Measurements from ENCODE around the gene ARPC2. TPM values are rescaled to one million over a fixed set of nuclear protein-coding genes. Genes with fewer than 3 reads are reported as not detected.

Gene ARPC2
- total RNA-seq, 2 experiments from 2014 or later: 708 to 729 TPM

DNA sequence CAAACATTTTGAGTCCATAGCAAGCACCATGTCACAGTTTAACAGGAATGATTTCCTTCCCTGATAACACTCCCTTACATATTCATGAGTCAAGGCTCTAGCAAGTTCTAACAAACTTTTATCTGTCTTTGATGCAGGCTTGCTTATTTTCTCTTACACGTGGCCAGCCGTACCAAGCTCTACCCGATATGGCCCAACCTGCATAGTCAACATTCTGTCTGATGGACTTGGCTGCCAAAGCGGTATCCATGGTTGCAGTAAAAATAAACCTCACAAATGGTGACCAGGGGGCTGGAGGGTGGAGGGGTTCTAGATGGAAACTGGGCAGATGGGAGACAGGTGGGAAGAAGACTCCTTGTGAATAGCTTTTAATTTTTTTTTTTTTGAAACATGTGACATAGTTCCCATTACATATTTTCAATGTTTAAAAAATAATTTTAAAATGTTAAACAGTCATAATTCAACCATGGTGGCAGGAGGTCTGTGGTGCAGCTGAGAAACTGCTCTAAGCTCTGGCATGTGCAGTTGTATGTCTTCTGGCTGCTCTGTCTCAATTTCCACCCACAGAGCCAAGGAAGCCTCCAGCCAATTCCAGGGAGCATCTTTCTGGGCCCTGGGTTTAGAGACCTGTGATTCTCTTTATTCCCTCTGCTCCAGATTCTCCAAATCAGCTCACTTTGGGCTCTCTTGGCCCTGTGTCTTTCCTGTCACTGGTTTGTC is 29.5 kb upstream of the ARPC2 start:
- ChIA-PET POLR2A (interaction anchor here (0.5 kb wide), 1 partner anchor 20 kb away, joined by 4 read pairs; no protein-coding TSS in a partner anchor), CTCF (interaction anchor here (0.6 to 1.5 kb wide), 5 partner anchors 16 to 99 kb away, joined by 3 to 6 read pairs (median 3); no protein-coding TSS in a partner anchor)
- Mint-ChIP-seq H3K27ac (no peak overlapping the region), H3K4me1 (peaks cover 10% of the 10 kb centered on the region), H3K4me3 (no peak overlapping the region), H3K36me3 (ENCODE audit: low read depth) (no peaks in the 10 kb centered on the region), H3K9me3 (no peaks in the 10 kb centered on the region), H3K27me3 (no peaks in the 10 kb centered on the region)
- no peak for DNase-seq

- DNase-seq: no peak
- H3K4me3 Mint-ChIP-seq: no peak overlapping the region
- ChIA-PET POLR2A (no interaction called here), CTCF (interaction anchor here (1.2 kb wide), 1 partner anchor 69 kb away, joined by 3 read pairs; no protein-coding TSS in a partner anchor)
- H3K9me3 Mint-ChIP-seq: no peaks in the 10 kb centered on the region
- H3K27me3 Mint-ChIP-seq: peaks cover 2% of the 10 kb centered on the region
- peaks cover 10% of the 10 kb centered on the region for H3K4me1 Mint-ChIP-seq
- H3K36me3 Mint-ChIP-seq (ENCODE audit: low read depth): no peaks in the 10 kb centered on the region
- H3K27ac Mint-ChIP-seq: no peak overlapping the region
Measured at GRCh38 chr2:218188528-218188927, 28.5 kb upstream of the ARPC2 start.

DNA sequence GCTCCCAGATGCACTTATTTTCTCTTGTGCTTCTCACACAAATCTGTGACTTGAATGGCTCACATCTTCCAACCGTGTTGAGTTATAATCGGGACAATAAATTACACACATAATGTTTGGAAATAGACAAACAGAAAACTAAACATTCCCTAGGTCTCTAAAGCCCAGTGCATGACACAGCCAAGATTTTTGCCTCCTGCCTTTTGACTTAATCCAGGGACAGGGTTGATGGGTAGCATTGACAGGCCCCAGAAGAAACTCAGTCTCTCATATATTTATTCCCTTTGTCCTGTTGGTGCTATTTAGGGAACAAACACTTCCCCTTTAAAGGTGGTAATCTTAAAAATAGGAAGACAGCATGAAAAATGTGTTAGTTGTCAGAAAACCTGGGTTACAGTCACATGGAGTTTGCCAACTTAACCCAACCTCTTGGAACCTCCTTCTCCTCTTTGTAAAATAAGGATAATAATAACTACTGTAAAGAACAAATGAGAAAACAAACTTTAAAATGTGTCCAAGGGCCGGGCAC is 24.0 kb upstream of the ARPC2 start:
- POLR2A ChIA-PET: no interaction called here

GRCh38 chr2:218193701-218194100 is 23.3 kb upstream of the ARPC2 start:
- H3K4me3 Mint-ChIP-seq: no peak overlapping the region
- ChIA-PET CTCF (no interaction called here), POLR2A (no interaction called here)
- no peaks in the 10 kb centered on the region for H3K9me3 Mint-ChIP-seq
- no peak overlapping the region for H3K27ac Mint-ChIP-seq
- peaks cover 14% of the 10 kb centered on the region for H3K27me3 Mint-ChIP-seq
- H3K4me1 Mint-ChIP-seq: no peaks in the 10 kb centered on the region
- no peaks in the 10 kb centered on the region for H3K36me3 Mint-ChIP-seq (ENCODE audit: low read depth)
- DNase-seq: no peak

More for the DNA sequence above, 24.0 kb upstream of the ARPC2 start:
- H3K4me3 Mint-ChIP-seq: no peak overlapping the region
- H3K27me3 Mint-ChIP-seq: peaks cover 10% of the 10 kb centered on the region
- no peaks in the 10 kb centered on the region for H3K4me1 Mint-ChIP-seq
- DNase-seq: no peak
- CTCF ChIA-PET: interaction anchor here (1.6 kb wide), 1 partner anchor 65 kb away, joined by 4 read pairs; no protein-coding TSS in a partner anchor
- no peak overlapping the region for H3K27ac Mint-ChIP-seq
- no peaks in the 10 kb centered on the region for H3K36me3 Mint-ChIP-seq (ENCODE audit: low read depth)
- no peaks in the 10 kb centered on the region for H3K9me3 Mint-ChIP-seq

- H3K4me3 Mint-ChIP-seq: no peak overlapping the region
- CTCF ChIA-PET: no interaction called here
- DNase-seq: no peak
- H3K27me3 Mint-ChIP-seq: peaks cover 19% of the 10 kb centered on the region
- H3K9me3 Mint-ChIP-seq: no peaks in the 10 kb centered on the region
- no peaks in the 10 kb centered on the region for H3K36me3 Mint-ChIP-seq (ENCODE audit: low read depth)
- POLR2A ChIA-PET: no interaction called here
- no peaks in the 10 kb centered on the region for H3K4me1 Mint-ChIP-seq
- H3K27ac Mint-ChIP-seq: no peak overlapping the region
Measured at GRCh38 chr2:218194880-218195279, 22.1 kb upstream of the ARPC2 start.

- peaks cover 3% of the 10 kb centered on the region for H3K4me1 Mint-ChIP-seq
- POLR2A ChIA-PET: no interaction called here
- H3K4me3 Mint-ChIP-seq: no peak overlapping the region
- H3K9me3 Mint-ChIP-seq: no peaks in the 10 kb centered on the region
- no peaks in the 10 kb centered on the region for H3K36me3 Mint-ChIP-seq (ENCODE audit: low read depth)
- DNase-seq: no peak
- peaks cover 23% of the 10 kb centered on the region for H3K27me3 Mint-ChIP-seq
- CTCF ChIA-PET: no interaction called here
- H3K27ac Mint-ChIP-seq: no peak overlapping the region
Measured at GRCh38 chr2:218196974-218197373, 20.0 kb upstream of the ARPC2 start.

DNA sequence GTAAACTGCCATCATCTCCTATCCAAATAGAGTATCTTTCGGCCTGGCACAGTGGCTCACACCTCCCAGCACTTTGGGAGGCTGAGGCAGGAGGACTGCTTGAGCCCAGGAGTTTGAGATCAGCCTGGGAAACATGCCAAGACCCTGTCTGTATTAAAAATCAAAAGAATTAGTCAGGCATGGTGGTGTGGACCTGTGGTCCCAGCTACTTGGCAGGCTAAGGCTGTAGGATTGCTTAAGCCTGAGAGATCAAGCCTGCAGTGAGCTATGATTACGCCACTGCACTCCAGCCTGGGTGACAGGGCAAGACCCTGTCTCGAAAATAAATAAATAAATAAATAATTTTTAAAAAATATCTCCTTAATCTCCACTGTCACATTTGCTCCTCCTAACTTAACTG is 14.7 kb upstream of the ARPC2 start:
- ChIA-PET CTCF (interaction anchor here (0.7 kb wide), 1 partner anchor 23 kb away, joined by 3 read pairs; no protein-coding TSS in a partner anchor), POLR2A (no interaction called here)
- no peak for DNase-seq
- Mint-ChIP-seq H3K4me1 (peaks cover 3% of the 10 kb centered on the region), H3K36me3 (ENCODE audit: low read depth) (no peaks in the 10 kb centered on the region), H3K27ac (no peak overlapping the region), H3K27me3 (peaks cover 17% of the 10 kb centered on the region), H3K4me3 (no peak overlapping the region), H3K9me3 (no peaks in the 10 kb centered on the region)

DNA sequence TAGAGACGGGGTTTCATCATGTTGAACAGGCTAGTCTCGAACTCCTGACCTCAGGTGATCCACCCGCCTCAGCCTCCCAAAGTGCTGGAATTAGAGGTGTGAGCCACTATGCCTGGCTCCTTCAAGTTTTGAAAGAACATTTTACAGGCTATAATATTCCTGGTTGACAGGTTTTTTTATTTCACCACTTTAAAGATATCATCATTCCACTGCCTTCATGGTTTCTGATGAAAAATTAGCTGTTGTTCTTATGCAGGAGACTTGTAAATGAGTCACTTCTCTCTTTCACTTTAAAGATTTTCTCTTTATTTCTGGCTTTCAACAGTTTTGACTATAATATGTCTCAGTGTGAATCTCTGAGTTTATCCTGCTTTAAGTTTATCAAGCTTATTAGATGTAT is 7.9 kb upstream of the ARPC2 start:
- CTCF ChIA-PET: interaction anchor here (0.6 to 1.2 kb wide), 2 partner anchors 21 to 695 kb away, joined by 3 read pairs; no protein-coding TSS in a partner anchor
- peaks cover 2% of the 10 kb centered on the region for H3K4me1 Mint-ChIP-seq
- peaks cover 2% of the 10 kb centered on the region for H3K36me3 Mint-ChIP-seq (ENCODE audit: low read depth)
- no peak overlapping the region for H3K27ac Mint-ChIP-seq
- H3K9me3 Mint-ChIP-seq: peaks cover 7% of the 10 kb centered on the region
- DNase-seq: no peak
- H3K27me3 Mint-ChIP-seq: peaks cover 3% of the 10 kb centered on the region
- no peak overlapping the region for H3K4me3 Mint-ChIP-seq
- POLR2A ChIA-PET: no interaction called here

DNA sequence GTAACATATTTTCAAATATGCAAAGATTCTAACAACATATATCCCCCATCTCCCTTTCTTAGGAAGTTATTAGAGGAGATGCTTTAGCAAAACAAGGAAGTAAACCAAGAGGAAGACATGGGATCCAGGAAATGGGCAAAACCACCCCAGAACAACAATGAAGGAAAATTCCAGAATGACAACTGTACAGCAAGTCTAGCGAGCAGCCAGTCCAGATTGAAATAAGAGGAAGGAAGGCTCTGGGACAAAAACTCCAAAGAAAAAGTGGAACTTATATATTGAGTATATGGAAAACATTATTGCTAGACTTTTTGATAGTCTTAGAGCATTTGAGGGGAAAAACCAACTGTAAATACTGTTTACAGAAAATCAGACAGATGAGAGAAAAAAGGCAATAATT is 2.9 kb upstream of the ARPC2 start:
- Mint-ChIP-seq H3K27ac (no peak overlapping the region), H3K9me3 (peaks cover 7% of the 10 kb centered on the region), H3K36me3 (ENCODE audit: low read depth) (peaks cover 21% of the 10 kb centered on the region), H3K4me1 (peaks cover 20% of the 10 kb centered on the region), H3K4me3 (no peak overlapping the region), H3K27me3 (peaks cover 3% of the 10 kb centered on the region)
- ChIA-PET POLR2A (no interaction called here), CTCF (interaction anchor here (0.6 to 1.2 kb wide), 2 partner anchors 15 to 79 kb away, joined by 3 to 4 read pairs; no protein-coding TSS in a partner anchor)
- no peak for DNase-seq

GRCh38 chr2:218216336-218216673 is 684 bp upstream of the ARPC2 start:
- POLR2A ChIA-PET: interaction anchor here (0.6 to 1.0 kb wide), 4 partner anchors 14 to 1338 kb away, joined by 3 to 8 read pairs (median 4); no protein-coding TSS in a partner anchor
- H3K4me3 Mint-ChIP-seq: peak overlapping the region; percentile 100
- H3K4me1 Mint-ChIP-seq: peaks cover 40% of the 10 kb centered on the region
- DNase-seq: no peak
- H3K36me3 Mint-ChIP-seq (ENCODE audit: low read depth): peaks cover 42% of the 10 kb centered on the region
- no peaks in the 10 kb centered on the region for H3K9me3 Mint-ChIP-seq
- H3K27ac Mint-ChIP-seq: peak overlapping the region; percentile 94
- H3K27me3 Mint-ChIP-seq: peaks cover 3% of the 10 kb centered on the region
- CTCF ChIA-PET: interaction anchor here (0.7 to 1.7 kb wide), 6 partner anchors 10 to 346 kb away, joined by 3 to 4 read pairs (median 3); no protein-coding TSS in a partner anchor

DNA sequence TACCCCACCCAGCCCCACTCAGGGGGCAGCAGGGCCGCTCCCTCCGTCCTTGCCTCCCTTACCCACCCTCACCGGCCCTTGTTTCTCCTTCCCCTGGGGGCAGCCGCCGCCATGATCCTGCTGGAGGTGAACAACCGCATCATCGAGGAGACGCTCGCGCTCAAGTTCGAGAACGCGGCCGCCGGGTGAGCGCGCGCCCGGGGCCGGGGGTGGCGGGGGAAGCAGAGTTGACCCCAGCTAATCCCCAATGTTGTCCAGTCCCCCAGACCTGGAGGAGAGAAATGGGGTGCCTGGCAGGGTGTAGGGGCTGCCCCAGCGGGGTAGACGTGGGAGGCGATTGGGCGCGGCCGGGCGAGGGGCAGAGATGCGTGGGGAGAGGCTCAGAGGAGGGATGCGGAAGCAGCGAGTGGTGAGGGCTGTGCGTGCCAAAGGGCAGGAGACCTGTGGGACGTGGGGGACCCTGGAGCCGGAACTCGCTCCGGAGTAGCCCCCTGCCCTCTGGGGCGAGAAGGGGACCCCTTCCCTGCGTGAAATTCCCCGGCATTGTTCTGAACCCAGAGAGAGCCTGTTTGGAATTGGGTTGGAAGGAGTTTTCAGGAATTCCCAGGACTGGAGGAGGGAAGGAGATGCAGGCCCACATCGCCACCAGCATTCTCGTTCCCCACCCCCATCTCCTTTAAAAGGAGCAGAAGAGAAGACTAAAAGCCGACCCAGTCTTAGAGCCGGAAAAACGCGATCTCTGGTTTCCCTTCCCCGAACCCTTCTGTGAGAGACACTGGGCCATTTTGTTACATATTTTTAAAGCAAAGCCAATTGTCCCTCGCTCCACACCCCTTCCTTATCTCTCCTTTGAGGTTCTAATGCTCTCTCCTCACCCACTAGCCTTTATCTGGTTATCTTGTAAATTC is 625 bp downstream of the ARPC2 start:
- Mint-ChIP-seq H3K4me1 (peaks cover 50% of the 10 kb centered on the region), H3K27ac (peak overlapping the region; percentile 94), H3K4me3 (peak overlapping the region; percentile 100), H3K27me3 (no peaks in the 10 kb centered on the region), H3K36me3 (ENCODE audit: low read depth) (peaks cover 48% of the 10 kb centered on the region), H3K9me3 (no peaks in the 10 kb centered on the region)
- peak; percentile 70 for DNase-seq
- ChIA-PET POLR2A (no interaction called here), CTCF (interaction anchor here (1.7 kb wide), 1 partner anchor 16 kb away, joined by 3 read pairs; no protein-coding TSS in a partner anchor)

- H3K36me3 Mint-ChIP-seq (ENCODE audit: low read depth): peaks cover 56% of the 10 kb centered on the region
- no peaks in the 10 kb centered on the region for H3K9me3 Mint-ChIP-seq
- POLR2A ChIA-PET: interaction anchor here (0.7 to 1.2 kb wide), 2 partner anchors 10 to 177 kb away, joined by 3 to 4 read pairs; no protein-coding TSS in a partner anchor
- peaks cover 59% of the 10 kb centered on the region for H3K4me1 Mint-ChIP-seq
- H3K4me3 Mint-ChIP-seq: peak overlapping the region; percentile 100
- CTCF ChIA-PET: interaction anchor here (0.6 to 4.5 kb wide), 3 partner anchors 11 to 178 kb away, joined by 3 to 14 read pairs (median 4); no protein-coding TSS in a partner anchor
- H3K27me3 Mint-ChIP-seq: no peaks in the 10 kb centered on the region
- peak; percentile 47 for DNase-seq
- H3K27ac Mint-ChIP-seq: peak overlapping the region; percentile 94
Measured at GRCh38 chr2:218218268-218219185, 1.5 kb downstream of the ARPC2 start.
